ENCODE data around the gene ENTPD2.

The ENTPD2 gene

GRCh38 chr9:137017071-137017470 lies 36.8 kb downstream of the ENTPD2 start:
- no peak overlapping the region for H3K4me3 ChIP-seq (ENCODE audit: low read length)
- no peak for DNase-seq (ENCODE audit: low read depth)
- no peak for TF ChIP-seq CTCF (conservative IDR thresholded peaks at IDR 0.05; ENCODE audit: low read length)

GRCh38 chr9:137016436-137016835 lies 37.4 kb downstream of the ENTPD2 start:
- no peak overlapping the region for H3K4me3 ChIP-seq (ENCODE audit: low read length)
- TF ChIP-seq CTCF (conservative IDR thresholded peaks at IDR 0.05; ENCODE audit: low read length), result no peak
- no peak for DNase-seq (ENCODE audit: low read depth)

- TF ChIP-seq CTCF (conservative IDR thresholded peaks at IDR 0.05; ENCODE audit: low read length), result no peak
- H3K4me3 ChIP-seq (ENCODE audit: low read length), result no peak overlapping the region
- no peak for DNase-seq (ENCODE audit: low read depth)
These were observed 37.9 kb downstream of the ENTPD2 start for GRCh38 chr9:137015976-137016375.

GRCh38 chr9:137015540-137015930 lies 38.3 kb downstream of the ENTPD2 start:
- H3K4me3 ChIP-seq (ENCODE audit: low read length), result no peak overlapping the region

GRCh38 chr9:137014776-137015539 lies 38.9 kb downstream of the ENTPD2 start:
- H3K4me3 ChIP-seq (ENCODE audit: low read length), result no peak overlapping the region
- no peak for TF ChIP-seq CTCF (conservative IDR thresholded peaks at IDR 0.05; ENCODE audit: low read length)
- DNase-seq (ENCODE audit: low read depth), result no peak

More at GRCh38 chr9:137015540-137015930, 38.3 kb downstream of the ENTPD2 start:
- TF ChIP-seq CTCF (conservative IDR thresholded peaks at IDR 0.05; ENCODE audit: low read length), result no peak
- no peak for DNase-seq (ENCODE audit: low read depth)

GRCh38 chr9:137014166-137014565 lies 39.7 kb downstream of the ENTPD2 start:
- H3K4me3 ChIP-seq (ENCODE audit: low read length), result no peak overlapping the region
- TF ChIP-seq CTCF (conservative IDR thresholded peaks at IDR 0.05; ENCODE audit: low read length), result no peak
- DNase-seq (ENCODE audit: low read depth), result no peak

GRCh38 chr9:137013571-137013940 lies 40.3 kb downstream of the ENTPD2 start:
- TF ChIP-seq CTCF (conservative IDR thresholded peaks at IDR 0.05; ENCODE audit: low read length), result no peak
- H3K4me3 ChIP-seq (ENCODE audit: low read length), result no peak overlapping the region
- DNase-seq (ENCODE audit: low read depth), result no peak

Measured in AG10803 (cell line).